Liver (tissue), 9 donors: ENCODE results near the gene HSPG2. TPM values are rescaled to one million over a fixed set of nuclear protein-coding genes. Genes with fewer than 3 reads are reported as not detected.
A peak's percentile ranks its signal among the peaks of the same experiment; 100 is the strongest.

Experiments
- DNase-seq: peaks from one replicate; pipeline ENCODE4 v3.0.0-alpha.2; 2017; ENCODE audit warnings: low spot score
- H3K27ac ChIP-seq, 2 donors: one replicate each; pipeline ENCODE4 v1.7.0; 2013; ENCODE audit warnings: inconsistent platforms in 2 of 2, low read length in 2 of 2, control low read depth in 1 of 2, low read depth in 1 of 2, mild to moderate bottlenecking in 1 of 2
- H3K27me3 ChIP-seq, 4 donors: one replicate each; pipeline versions ENCODE4 v1.6.1 to v1.7.0; 2013; ENCODE audit warnings: low read length in 3 of 4, inconsistent platforms in 1 of 4, mild to moderate bottlenecking in 1 of 4, moderate library complexity in 1 of 4; ENCODE audit not compliant: control insufficient read depth in 4 of 4, insufficient read depth in 4 of 4
- H3K36me3 ChIP-seq, 4 donors: one replicate each; pipeline versions ENCODE4 v1.6.1 to v1.7.0; 2013; ENCODE audit warnings: low read length in 3 of 4, mild to moderate bottlenecking in 3 of 4, low read depth in 1 of 4, moderate library complexity in 1 of 4; ENCODE audit not compliant: control insufficient read depth in 4 of 4, insufficient read depth in 3 of 4
- H3K4me1 ChIP-seq, 4 donors: one replicate each; pipeline versions ENCODE4 v1.6.1 to v1.7.0; 2013; ENCODE audit warnings: low read length in 3 of 4, mild to moderate bottlenecking in 3 of 4, moderate library complexity in 1 of 4; ENCODE audit not compliant: control insufficient read depth in 4 of 4, insufficient read depth in 4 of 4
- H3K4me3 ChIP-seq, 3 donors: one replicate each; pipeline versions ENCODE4 v1.6.1 to v1.7.0; 2013; ENCODE audit warnings: low read length in 3 of 3, control low read depth in 1 of 3, low read depth in 1 of 3, mild to moderate bottlenecking in 1 of 3
- H3K9ac ChIP-seq, 2 donors: one replicate each; pipeline ENCODE4 v1.7.0; 2013; ENCODE audit warnings: low read length in 2 of 2, mild to moderate bottlenecking in 2 of 2, moderate library complexity in 2 of 2, control low read depth in 1 of 2, low read depth in 1 of 2
- H3K9me3 ChIP-seq, 4 donors: one replicate each; pipeline versions ENCODE4 v1.6.1 to v1.7.0; 2013; ENCODE audit warnings: low read length in 3 of 4; ENCODE audit not compliant: control insufficient read depth in 4 of 4
- EGR1 ChIP-seq, 2 donors: IDR thresholded peaks; 2 replicates each; pipeline ENCODE4 v1.6.1; 2016 to 2018; ENCODE audit warnings: antibody characterized with exemption in 2 of 2, low read depth in 2 of 2
- FOXA1 ChIP-seq: IDR thresholded peaks from 2 replicates; pipeline ENCODE4 v1.6.1; 2016; ENCODE audit warnings: antibody characterized with exemption
- FOXA2 ChIP-seq: IDR thresholded peaks from 2 replicates; pipeline ENCODE4 v1.6.1; 2016; ENCODE audit warnings: antibody characterized with exemption
- GABPA ChIP-seq, 2 donors: IDR thresholded peaks in 1 of 2; conservative IDR thresholded peaks in 1 of 2; 2 replicates each; pipeline ENCODE4 v1.6.1; 2016; ENCODE audit warnings: antibody characterized with exemption in 2 of 2, mild to moderate bottlenecking in 1 of 2, moderate library complexity in 1 of 2
- HNF4A ChIP-seq, 2 donors: conservative IDR thresholded peaks; 2 replicates each; pipeline ENCODE4 v1.6.1; 2016; ENCODE audit warnings: antibody characterized with exemption in 2 of 2, mild to moderate bottlenecking in 2 of 2
- HNF4G ChIP-seq: IDR thresholded peaks from 2 replicates; pipeline ENCODE4 v1.6.1; 2016; ENCODE audit warnings: antibody characterized with exemption
- JUND ChIP-seq, 2 donors: IDR thresholded peaks; 2 replicates each; pipeline ENCODE4 v1.6.1; 2016; ENCODE audit warnings: antibody characterized with exemption in 2 of 2
- NR2F2 ChIP-seq: IDR thresholded peaks from 2 replicates; pipeline ENCODE4 v1.6.1; 2016; ENCODE audit warnings: antibody characterized with exemption
- RAD21 ChIP-seq, 2 donors: IDR thresholded peaks; 2 replicates each; pipeline ENCODE4 v1.6.1; 2016; ENCODE audit warnings: antibody characterized with exemption in 2 of 2, mild to moderate bottlenecking in 2 of 2
- RXRA ChIP-seq, 2 donors: IDR thresholded peaks; 2 replicates each; pipeline ENCODE4 v1.6.1; 2017 to 2018; ENCODE audit warnings: antibody characterized with exemption in 2 of 2, mild to moderate bottlenecking in 1 of 2
- SP1 ChIP-seq: IDR thresholded peaks from 2 replicates; pipeline ENCODE4 v1.6.1; 2018; ENCODE audit warnings: antibody characterized with exemption, mild to moderate bottlenecking
- TAF1 ChIP-seq: conservative IDR thresholded peaks from 2 replicates; pipeline ENCODE4 v1.6.1; 2016; ENCODE audit warnings: antibody characterized with exemption, mild to moderate bottlenecking
- YY1 ChIP-seq: IDR thresholded peaks from 2 replicates; pipeline ENCODE4 v1.6.1; 2016; ENCODE audit warnings: antibody characterized with exemption, mild to moderate bottlenecking
- WGBS: extraction: QIAGEN DNeasy Blood & Tissue Kit; methylation state at CpG from one replicate; pipeline ENCODE4 v1.1.7; 2013; 5-methylcytosine and 5-hydroxymethylcytosine counted together
- polyA plus RNA-seq, 2 donors: library from polyadenylated mRNA; stranded (reverse) in 1 of 2; unstranded in 1 of 2; fragments of 200-250 nt in 1 of 2; fragments of >200 nt in 1 of 2; fragmentation: Nextera tagmentation in 1 of 2; extraction: Ambion mirVana in 1 of 2; gene quantifications; one replicate each; pipeline versions ENCODE4 v1.2.1 to v1.2.3, GENCODE V29; 2013 to 2015
- total RNA-seq, 2 donors: library from RNA; depleted of rRNA; stranded (reverse); fragments of >200 nt; gene quantifications; one replicate each; pipeline ENCODE4 v1.2.3, GENCODE V29; 2014
- TF ChIP-seq, protein P1 (sequence below): fragments of 150-350 bp; IDR thresholded peaks from 2 replicates; pipeline ENCODE4 v1.5.1; 2017; ENCODE audit warnings: improper control_type of control experiment, low read depth, low read length; ENCODE audit not compliant: missing input control
- TF ChIP-seq, protein P2 (sequence below): IDR thresholded peaks from 2 replicates; pipeline ENCODE4 v1.6.1; 2016; ENCODE audit warnings: antibody characterized with exemption, mild to moderate bottlenecking
- TF ChIP-seq, protein P3 (sequence below): IDR thresholded peaks from 2 replicates; pipeline ENCODE4 v1.6.1; 2016; ENCODE audit warnings: antibody characterized with exemption
- TF ChIP-seq, protein P4 (sequence below): IDR thresholded peaks from 2 replicates; pipeline ENCODE4 v1.6.1; 2016; ENCODE audit warnings: antibody characterized with exemption
- TF ChIP-seq, protein P5 (sequence below): IDR thresholded peaks from 2 replicates; pipeline ENCODE4 v1.6.1; 2016; ENCODE audit warnings: antibody characterized with exemption
- donor health status: healthy.
- donor health status: healthy.
- donor health status: healthy.
- donor health status: healthy.
- donor health status: healthy.

HSPG2 gene
- total and polyA plus RNA-seq, 4 donors = 5.6 to 43.9 (median 23.9) TPM

DNA sequence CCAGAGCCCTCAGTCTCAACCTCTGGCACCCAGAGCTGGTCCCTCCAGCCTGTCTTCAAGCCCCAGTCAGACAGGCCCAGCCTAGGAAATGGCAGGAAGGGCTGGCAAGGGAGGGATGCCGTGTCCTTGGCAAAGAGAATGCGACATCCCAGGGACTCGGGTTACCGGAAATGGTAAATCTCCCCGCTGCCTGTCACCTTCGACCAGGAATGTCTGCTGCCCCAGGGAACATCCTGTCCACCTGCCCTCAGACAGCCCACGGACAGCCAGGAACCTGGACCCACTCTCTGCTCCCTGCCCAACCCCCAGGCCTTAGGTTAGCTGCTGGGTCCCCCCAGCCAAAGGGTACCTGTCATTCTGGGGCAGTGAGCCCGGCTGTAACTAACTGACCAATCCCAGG, 23.9 kb downstream of the HSPG2 start:
- peak overlapping the region in 1 of 2 donors; percentile 23 for H3K27ac ChIP-seq

DNA sequence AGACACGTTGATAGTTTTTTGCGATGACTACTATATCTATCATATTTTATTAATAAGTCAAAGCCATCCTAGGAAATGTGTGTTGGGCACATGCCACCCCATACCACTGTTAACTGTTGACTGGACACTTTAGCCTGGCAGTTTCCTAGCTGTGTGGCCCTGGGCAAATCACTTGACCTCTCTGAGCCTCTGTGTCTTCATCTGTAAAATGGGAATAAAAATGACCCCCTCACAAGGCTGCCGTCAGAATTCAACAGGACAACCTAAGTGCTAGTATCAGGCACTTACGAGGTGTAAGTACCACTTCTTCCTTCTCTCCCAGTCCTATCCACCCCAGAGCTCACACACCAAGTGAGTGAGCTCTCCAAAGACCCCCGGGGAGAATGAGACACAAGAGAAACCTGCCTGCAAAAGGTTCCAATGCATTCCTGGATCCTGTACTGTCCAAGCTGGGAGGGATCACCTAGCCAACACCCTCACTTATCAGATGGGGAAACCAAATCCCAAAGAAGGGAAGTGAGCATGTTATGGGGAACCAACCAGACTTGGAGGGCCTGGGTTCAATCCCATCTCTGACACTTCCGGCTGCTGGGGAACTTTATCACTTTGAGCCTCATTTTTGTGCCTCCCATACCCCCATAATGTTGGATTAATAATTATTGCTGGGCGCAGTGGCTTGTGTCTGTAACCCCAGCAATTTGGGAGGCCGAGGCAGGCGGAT, 24.9 kb downstream of the HSPG2 start:
- 87% methylated on average over 9 of the region's 9 CpGs for WGBS
- Histone ChIP-seq H3K9me3 (no peaks in the 10 kb centered on the region), H3K36me3 (no peaks in the 10 kb centered on the region), H3K4me3 (no peak overlapping the region), H3K4me1 (peaks cover 0 to 6% (median 3%) of the 10 kb centered on the region in 4 donors), H3K27ac (no peak overlapping the region), H3K27me3 (no peaks in the 10 kb centered on the region), H3K9ac (no peak overlapping the region)
- no peak for DNase-seq
- TF ChIP-seq NR2F2 = no peak
- no peak for TF ChIP-seq FOXA1
- TF ChIP-seq JUND (IDR thresholded peaks at IDR 0.05) = no peak
- no peak for TF ChIP-seq EGR1 (IDR thresholded peaks at IDR 0.05; ENCODE audit: low read depth in 2 of 2)
- TF ChIP-seq, protein P1, sequence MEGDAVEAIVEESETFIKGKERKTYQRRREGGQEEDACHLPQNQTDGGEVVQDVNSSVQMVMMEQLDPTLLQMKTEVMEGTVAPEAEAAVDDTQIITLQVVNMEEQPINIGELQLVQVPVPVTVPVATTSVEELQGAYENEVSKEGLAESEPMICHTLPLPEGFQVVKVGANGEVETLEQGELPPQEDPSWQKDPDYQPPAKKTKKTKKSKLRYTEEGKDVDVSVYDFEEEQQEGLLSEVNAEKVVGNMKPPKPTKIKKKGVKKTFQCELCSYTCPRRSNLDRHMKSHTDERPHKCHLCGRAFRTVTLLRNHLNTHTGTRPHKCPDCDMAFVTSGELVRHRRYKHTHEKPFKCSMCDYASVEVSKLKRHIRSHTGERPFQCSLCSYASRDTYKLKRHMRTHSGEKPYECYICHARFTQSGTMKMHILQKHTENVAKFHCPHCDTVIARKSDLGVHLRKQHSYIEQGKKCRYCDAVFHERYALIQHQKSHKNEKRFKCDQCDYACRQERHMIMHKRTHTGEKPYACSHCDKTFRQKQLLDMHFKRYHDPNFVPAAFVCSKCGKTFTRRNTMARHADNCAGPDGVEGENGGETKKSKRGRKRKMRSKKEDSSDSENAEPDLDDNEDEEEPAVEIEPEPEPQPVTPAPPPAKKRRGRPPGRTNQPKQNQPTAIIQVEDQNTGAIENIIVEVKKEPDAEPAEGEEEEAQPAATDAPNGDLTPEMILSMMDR = no peak
- no peak for TF ChIP-seq SP1
- TF ChIP-seq FOXA2 = no peak
- TF ChIP-seq, protein P2, sequence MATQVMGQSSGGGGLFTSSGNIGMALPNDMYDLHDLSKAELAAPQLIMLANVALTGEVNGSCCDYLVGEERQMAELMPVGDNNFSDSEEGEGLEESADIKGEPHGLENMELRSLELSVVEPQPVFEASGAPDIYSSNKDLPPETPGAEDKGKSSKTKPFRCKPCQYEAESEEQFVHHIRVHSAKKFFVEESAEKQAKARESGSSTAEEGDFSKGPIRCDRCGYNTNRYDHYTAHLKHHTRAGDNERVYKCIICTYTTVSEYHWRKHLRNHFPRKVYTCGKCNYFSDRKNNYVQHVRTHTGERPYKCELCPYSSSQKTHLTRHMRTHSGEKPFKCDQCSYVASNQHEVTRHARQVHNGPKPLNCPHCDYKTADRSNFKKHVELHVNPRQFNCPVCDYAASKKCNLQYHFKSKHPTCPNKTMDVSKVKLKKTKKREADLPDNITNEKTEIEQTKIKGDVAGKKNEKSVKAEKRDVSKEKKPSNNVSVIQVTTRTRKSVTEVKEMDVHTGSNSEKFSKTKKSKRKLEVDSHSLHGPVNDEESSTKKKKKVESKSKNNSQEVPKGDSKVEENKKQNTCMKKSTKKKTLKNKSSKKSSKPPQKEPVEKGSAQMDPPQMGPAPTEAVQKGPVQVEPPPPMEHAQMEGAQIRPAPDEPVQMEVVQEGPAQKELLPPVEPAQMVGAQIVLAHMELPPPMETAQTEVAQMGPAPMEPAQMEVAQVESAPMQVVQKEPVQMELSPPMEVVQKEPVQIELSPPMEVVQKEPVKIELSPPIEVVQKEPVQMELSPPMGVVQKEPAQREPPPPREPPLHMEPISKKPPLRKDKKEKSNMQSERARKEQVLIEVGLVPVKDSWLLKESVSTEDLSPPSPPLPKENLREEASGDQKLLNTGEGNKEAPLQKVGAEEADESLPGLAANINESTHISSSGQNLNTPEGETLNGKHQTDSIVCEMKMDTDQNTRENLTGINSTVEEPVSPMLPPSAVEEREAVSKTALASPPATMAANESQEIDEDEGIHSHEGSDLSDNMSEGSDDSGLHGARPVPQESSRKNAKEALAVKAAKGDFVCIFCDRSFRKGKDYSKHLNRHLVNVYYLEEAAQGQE = no peak
- no peak for TF ChIP-seq TAF1
- no peak for TF ChIP-seq YY1
- TF ChIP-seq, protein P3, sequence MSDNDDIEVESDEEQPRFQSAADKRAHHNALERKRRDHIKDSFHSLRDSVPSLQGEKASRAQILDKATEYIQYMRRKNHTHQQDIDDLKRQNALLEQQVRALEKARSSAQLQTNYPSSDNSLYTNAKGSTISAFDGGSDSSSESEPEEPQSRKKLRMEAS = no peak
- TF ChIP-seq GABPA (IDR thresholded peaks at IDR 0.05 in 1 of 2, conservative IDR thresholded peaks at IDR 0.05 in 1 of 2) = no peak
- TF ChIP-seq HNF4G = no peak
- TF ChIP-seq, protein P4, sequence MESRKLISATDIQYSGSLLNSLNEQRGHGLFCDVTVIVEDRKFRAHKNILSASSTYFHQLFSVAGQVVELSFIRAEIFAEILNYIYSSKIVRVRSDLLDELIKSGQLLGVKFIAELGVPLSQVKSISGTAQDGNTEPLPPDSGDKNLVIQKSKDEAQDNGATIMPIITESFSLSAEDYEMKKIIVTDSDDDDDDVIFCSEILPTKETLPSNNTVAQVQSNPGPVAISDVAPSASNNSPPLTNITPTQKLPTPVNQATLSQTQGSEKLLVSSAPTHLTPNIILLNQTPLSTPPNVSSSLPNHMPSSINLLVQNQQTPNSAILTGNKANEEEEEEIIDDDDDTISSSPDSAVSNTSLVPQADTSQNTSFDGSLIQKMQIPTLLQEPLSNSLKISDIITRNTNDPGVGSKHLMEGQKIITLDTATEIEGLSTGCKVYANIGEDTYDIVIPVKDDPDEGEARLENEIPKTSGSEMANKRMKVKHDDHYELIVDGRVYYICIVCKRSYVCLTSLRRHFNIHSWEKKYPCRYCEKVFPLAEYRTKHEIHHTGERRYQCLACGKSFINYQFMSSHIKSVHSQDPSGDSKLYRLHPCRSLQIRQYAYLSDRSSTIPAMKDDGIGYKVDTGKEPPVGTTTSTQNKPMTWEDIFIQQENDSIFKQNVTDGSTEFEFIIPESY = no peak
- no peak for TF ChIP-seq HNF4A (conservative IDR thresholded peaks at IDR 0.05)
- no peak for TF ChIP-seq RXRA (IDR thresholded peaks at IDR 0.05)
- TF ChIP-seq RAD21 (IDR thresholded peaks at IDR 0.05) = no peak

More for the DNA sequence above, 23.9 kb downstream of the HSPG2 start:
- Histone ChIP-seq H3K9ac (no peak overlapping the region), H3K4me3 (no peak overlapping the region), H3K9me3 (no peaks in the 10 kb centered on the region), H3K4me1 (peaks cover 0 to 6% (median 3%) of the 10 kb centered on the region in 4 donors), H3K36me3 (no peaks in the 10 kb centered on the region), H3K27me3 (no peaks in the 10 kb centered on the region)
- no peak for TF ChIP-seq HNF4A (conservative IDR thresholded peaks at IDR 0.05)
- TF ChIP-seq EGR1 (IDR thresholded peaks at IDR 0.05; ENCODE audit: low read depth in 2 of 2) = no peak
- TF ChIP-seq, protein P3 = no peak
- TF ChIP-seq GABPA (IDR thresholded peaks at IDR 0.05 in 1 of 2, conservative IDR thresholded peaks at IDR 0.05 in 1 of 2) = no peak
- TF ChIP-seq, protein P5, sequence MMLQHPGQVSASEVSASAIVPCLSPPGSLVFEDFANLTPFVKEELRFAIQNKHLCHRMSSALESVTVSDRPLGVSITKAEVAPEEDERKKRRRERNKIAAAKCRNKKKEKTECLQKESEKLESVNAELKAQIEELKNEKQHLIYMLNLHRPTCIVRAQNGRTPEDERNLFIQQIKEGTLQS = no peak
- no peak for TF ChIP-seq YY1
- TF ChIP-seq, protein P4 = no peak
- TF ChIP-seq NR2F2 = no peak
- TF ChIP-seq RXRA (IDR thresholded peaks at IDR 0.05) = no peak
- no peak for TF ChIP-seq SP1
- no peak for TF ChIP-seq TAF1
- TF ChIP-seq HNF4G = no peak
- TF ChIP-seq JUND (IDR thresholded peaks at IDR 0.05) = no peak
- 69% methylated on average over 8 of the region's 8 CpGs for WGBS
- DNase-seq = no peak
